HL-60 (cell line): Measurements from ENCODE around the gene PHRF1.

Experiments
- CTCF ChIP-seq: IDR thresholded peaks from one replicate; pipeline ENCODE4 v1.5.1; 2011; ENCODE audit warnings: low read length, control low read depth, inconsistent platforms; ENCODE audit not compliant: insufficient read depth
- GABPA ChIP-seq: IDR thresholded peaks from 2 replicates; pipeline ENCODE4 v1.6.1; 2012; ENCODE audit warnings: low read depth
- SPI1 ChIP-seq: IDR thresholded peaks from 2 replicates; pipeline ENCODE4 v1.6.1; 2012; ENCODE audit warnings: low read depth, mild to moderate bottlenecking, borderline replicate concordance

GRCh38 chr11:606245-606644, 30.0 kb downstream of the PHRF1 start:
- TF ChIP-seq CTCF (no peak), SPI1 (no peak), GABPA (no peak)
